NB4 (cell line): ENCODE results near the gene RABGGTA.

ENCODE experiments used
- DNase-seq: peaks from one replicate; pipeline ENCODE4 v3.0.0; 2010; ENCODE audit warnings: low read depth
- H3K4me3 ChIP-seq: one replicate; pipeline ENCODE4 v1.5.1; 2011; ENCODE audit warnings: mild to moderate bottlenecking, low read depth, low read length, moderate library complexity
- MYC ChIP-seq: IDR thresholded peaks from 2 replicates; pipeline ENCODE4 v1.6.1; 2011; ENCODE audit warnings: low read depth, low read length
- POLR2A ChIP-seq: IDR thresholded peaks from 2 replicates; pipeline ENCODE4 v1.6.1; 2011; ENCODE audit warnings: mild to moderate bottlenecking; ENCODE audit not compliant: insufficient read length; ENCODE audit errors: extremely low read depth
- TF ChIP-seq, protein P1 (sequence below): IDR thresholded peaks from 2 replicates; pipeline ENCODE4 v1.6.1; 2011; ENCODE audit warnings: low read depth, low read length
- TF ChIP-seq, protein P2 (sequence below): IDR thresholded peaks from one replicate; pipeline ENCODE4 v1.5.1; 2012; ENCODE audit warnings: low read depth, low read length

The RABGGTA gene

GRCh38 chr14:24286996-24287395, 15.6 kb upstream of the RABGGTA start:
- DNase-seq = no peak
- TF ChIP-seq MYC (no peak), POLR2A (no peak)
- TF ChIP-seq, protein P1, sequence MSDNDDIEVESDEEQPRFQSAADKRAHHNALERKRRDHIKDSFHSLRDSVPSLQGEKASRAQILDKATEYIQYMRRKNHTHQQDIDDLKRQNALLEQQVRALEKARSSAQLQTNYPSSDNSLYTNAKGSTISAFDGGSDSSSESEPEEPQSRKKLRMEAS = no peak
- TF ChIP-seq, protein P2, sequence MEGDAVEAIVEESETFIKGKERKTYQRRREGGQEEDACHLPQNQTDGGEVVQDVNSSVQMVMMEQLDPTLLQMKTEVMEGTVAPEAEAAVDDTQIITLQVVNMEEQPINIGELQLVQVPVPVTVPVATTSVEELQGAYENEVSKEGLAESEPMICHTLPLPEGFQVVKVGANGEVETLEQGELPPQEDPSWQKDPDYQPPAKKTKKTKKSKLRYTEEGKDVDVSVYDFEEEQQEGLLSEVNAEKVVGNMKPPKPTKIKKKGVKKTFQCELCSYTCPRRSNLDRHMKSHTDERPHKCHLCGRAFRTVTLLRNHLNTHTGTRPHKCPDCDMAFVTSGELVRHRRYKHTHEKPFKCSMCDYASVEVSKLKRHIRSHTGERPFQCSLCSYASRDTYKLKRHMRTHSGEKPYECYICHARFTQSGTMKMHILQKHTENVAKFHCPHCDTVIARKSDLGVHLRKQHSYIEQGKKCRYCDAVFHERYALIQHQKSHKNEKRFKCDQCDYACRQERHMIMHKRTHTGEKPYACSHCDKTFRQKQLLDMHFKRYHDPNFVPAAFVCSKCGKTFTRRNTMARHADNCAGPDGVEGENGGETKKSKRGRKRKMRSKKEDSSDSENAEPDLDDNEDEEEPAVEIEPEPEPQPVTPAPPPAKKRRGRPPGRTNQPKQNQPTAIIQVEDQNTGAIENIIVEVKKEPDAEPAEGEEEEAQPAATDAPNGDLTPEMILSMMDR = no peak
- H3K4me3 ChIP-seq = no peak overlapping the region

DNA sequence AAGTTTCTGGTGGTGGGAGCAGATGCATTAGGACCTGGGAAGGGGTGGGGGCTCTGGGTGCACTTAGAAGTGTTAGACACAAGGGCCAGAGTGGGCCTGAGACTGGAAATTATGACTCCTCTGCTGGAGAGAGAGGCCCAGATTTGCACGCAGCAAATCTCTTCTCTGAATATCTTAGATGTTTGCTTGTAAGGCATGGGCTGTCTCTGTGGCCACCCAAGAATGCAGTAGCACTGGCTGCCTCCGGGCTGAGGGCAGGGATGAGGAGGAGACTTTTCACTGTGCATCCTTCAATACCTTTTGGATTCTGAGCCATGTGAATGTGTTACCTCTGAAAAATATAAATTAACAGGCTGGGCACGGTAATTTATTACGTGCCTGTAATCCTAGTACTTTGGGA, 14.0 kb upstream of the RABGGTA start:
- DNase-seq = no peak
- TF ChIP-seq, protein P2 = no peak
- TF ChIP-seq MYC = no peak
- no peak for TF ChIP-seq POLR2A
- TF ChIP-seq, protein P1 = no peak
- no peak overlapping the region for H3K4me3 ChIP-seq

- DNase-seq = no peak
- no peak for TF ChIP-seq POLR2A
- no peak for TF ChIP-seq MYC
- TF ChIP-seq, protein P1 = no peak
- TF ChIP-seq, protein P2 = no peak
- no peak overlapping the region for H3K4me3 ChIP-seq
These were observed 13.2 kb upstream of the RABGGTA start for GRCh38 chr14:24284501-24285035.

GRCh38 chr14:24283796-24284460, 12.5 kb upstream of the RABGGTA start:
- TF ChIP-seq, protein P2 = no peak
- TF ChIP-seq POLR2A (no peak), MYC (no peak)
- TF ChIP-seq, protein P1 = no peak
- DNase-seq = no peak

DNA sequence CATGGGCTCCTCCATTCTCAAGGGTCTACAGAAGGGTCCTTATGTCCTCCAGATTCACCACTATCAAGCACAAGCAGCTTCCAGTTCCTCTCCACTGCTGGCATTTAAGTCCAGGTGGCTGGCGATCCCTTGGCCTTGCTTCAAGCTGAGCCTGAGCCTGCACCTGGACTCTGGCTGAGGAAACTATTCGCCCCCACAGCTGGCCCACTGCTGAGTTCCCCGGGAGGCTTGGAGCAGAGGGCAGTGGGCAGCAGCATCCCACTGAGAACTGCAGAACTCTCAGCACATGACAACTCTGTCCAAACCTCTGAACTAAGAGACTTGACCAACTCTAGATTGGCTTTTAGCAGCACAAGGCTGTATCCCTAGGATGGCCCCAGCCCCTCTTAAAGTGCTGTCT, 11.3 kb upstream of the RABGGTA start:
- no peak overlapping the region for H3K4me3 ChIP-seq
- TF ChIP-seq, protein P1 = no peak
- TF ChIP-seq, protein P2 = no peak
- DNase-seq = no peak

More at GRCh38 chr14:24283796-24284460, 12.5 kb upstream of the RABGGTA start:
- H3K4me3 ChIP-seq = no peak overlapping the region

DNA sequence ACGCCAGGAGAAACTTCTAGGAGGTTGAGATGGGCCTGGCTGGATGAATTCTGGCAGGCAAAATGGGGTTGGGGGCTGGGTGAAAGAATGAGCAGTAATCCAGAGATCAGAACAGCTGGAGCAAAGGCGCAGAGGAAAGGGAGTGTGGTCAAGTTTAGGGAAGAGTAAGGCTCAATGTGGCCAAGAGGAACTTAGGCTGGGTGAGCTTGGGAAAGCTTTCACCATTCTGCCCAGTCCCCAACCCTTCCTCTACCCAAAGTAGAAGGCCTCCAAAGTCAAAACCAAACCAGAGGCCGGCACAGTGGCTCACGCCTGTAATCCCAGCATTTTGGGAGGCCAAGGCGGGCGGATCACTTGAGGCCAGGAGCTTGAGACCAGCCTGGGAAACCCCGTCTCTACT, 10.2 kb upstream of the RABGGTA start:
- H3K4me3 ChIP-seq = no peak overlapping the region
- DNase-seq = no peak
- TF ChIP-seq, protein P2 = no peak
- TF ChIP-seq, protein P1 = no peak
- TF ChIP-seq MYC (no peak), POLR2A (no peak)
